HEK293 (cell line): Measurements from ENCODE around the gene SLC38A10.

ENCODE experiments used
- CTCF ChIA-PET: fragments of 350-600 bp; formaldehyde crosslinking; extraction: SDS; loops from one replicate; lab custom pipeline; 2021; ENCODE audit warnings: antibody characterized with exemption; lab: Yijun Ruan, JAX
- POLR2A ChIA-PET: fragments of 300-600 bp; formaldehyde crosslinking; extraction: SDS; loops from one replicate; lab custom pipeline; 2020; ENCODE audit warnings: antibody characterized with exemption, inconsistent platforms; lab: Yijun Ruan, JAX
- H3K27ac ChIP-seq: fragments of 200-500 bp; sonication (Bioruptor generic); 2 replicates; pipeline ENCODE4 v1.5.1; 2014; ENCODE audit warnings: low read depth, low read length, control low read depth, inconsistent platforms; ENCODE audit errors: extremely low read depth
- H3K36me3 ChIP-seq, 2 experiments: fragments of 200-500 bp in 1 of 2; sonication (Bioruptor generic) in 1 of 2; 1 replicate in 1 of 2; 2 replicates in 1 of 2; pipeline ENCODE4 v1.5.1; 2014 to 2017; ENCODE audit warnings: inconsistent platforms in 2 of 2, low read length in 2 of 2; ENCODE audit not compliant: control insufficient read depth in 2 of 2, insufficient read depth in 1 of 2
- H3K4me1 ChIP-seq: fragments of 200-500 bp; sonication (Bioruptor generic); 2 replicates; pipeline ENCODE4 v1.5.1; 2014; ENCODE audit warnings: mild to moderate bottlenecking, low read length, inconsistent platforms; ENCODE audit not compliant: control insufficient read depth, insufficient read depth
- H3K4me3 ChIP-seq: 2 replicates; pipeline ENCODE4 v1.5.1; 2011; ENCODE audit warnings: low read depth, mild to moderate bottlenecking, control low read depth, low read length, moderate library complexity
- H3K9me3 ChIP-seq: fragments of 200-500 bp; sonication (Bioruptor generic); 2 replicates; pipeline ENCODE4 v1.5.1; 2014; ENCODE audit warnings: low read depth, low read length, inconsistent platforms; ENCODE audit not compliant: control insufficient read depth, insufficient read depth
- BCL11A ChIP-seq: fragments of 450-650 bp; formaldehyde crosslinking; IDR thresholded peaks from 2 replicates; pipeline ENCODE4 v1.5.1; 2016; ENCODE audit warnings: low read depth, missing biosample characterization, missing genetic modification characterization
- KLF1 ChIP-seq: fragments of 450-650 bp; formaldehyde crosslinking; IDR thresholded peaks from 2 replicates; pipeline ENCODE4 v1.5.1; 2016; ENCODE audit warnings: missing biosample characterization, missing genetic modification characterization
- MZF1 ChIP-seq: fragments of 450-650 bp; formaldehyde crosslinking; IDR thresholded peaks from 2 replicates; pipeline ENCODE4 v1.5.1; 2017; ENCODE audit warnings: missing biosample characterization, missing genetic modification characterization, borderline replicate concordance
- PRDM2 ChIP-seq: fragments of 450-650 bp; formaldehyde crosslinking; IDR thresholded peaks from 2 replicates; pipeline ENCODE4 v1.5.1; 2016; ENCODE audit warnings: missing biosample characterization, missing genetic modification characterization, borderline replicate concordance
- PRDM6 ChIP-seq: fragments of 450-650 bp; formaldehyde crosslinking; IDR thresholded peaks from 2 replicates; pipeline ENCODE4 v1.5.1; 2017; ENCODE audit warnings: missing biosample characterization, missing genetic modification characterization
- SP2 ChIP-seq: fragments of 450-650 bp; formaldehyde crosslinking; IDR thresholded peaks from 2 replicates; pipeline ENCODE4 v1.5.1; 2016; ENCODE audit warnings: missing biosample characterization, missing genetic modification characterization
- SP3 ChIP-seq: fragments of 450-650 bp; formaldehyde crosslinking; IDR thresholded peaks from 2 replicates; pipeline ENCODE4 v1.5.1; 2016; ENCODE audit warnings: missing biosample characterization, missing genetic modification characterization
- ZBTB8A ChIP-seq: fragments of 450-650 bp; formaldehyde crosslinking; IDR thresholded peaks from 2 replicates; pipeline ENCODE4 v1.5.1; 2016; ENCODE audit warnings: missing biosample characterization, missing genetic modification characterization
- ZFHX2 ChIP-seq: fragments of 450-650 bp; formaldehyde crosslinking; conservative IDR thresholded peaks from 2 replicates; pipeline ENCODE4 v1.5.1; 2016; ENCODE audit warnings: missing biosample characterization, missing genetic modification characterization
- ZNF311 ChIP-seq: fragments of 450-650 bp; formaldehyde crosslinking; IDR thresholded peaks from 2 replicates; pipeline ENCODE4 v1.5.1; 2017; ENCODE audit warnings: missing biosample characterization, missing genetic modification characterization, borderline replicate concordance
- ZNF416 ChIP-seq: fragments of 450-650 bp; formaldehyde crosslinking; IDR thresholded peaks from 2 replicates; pipeline ENCODE4 v1.5.1; 2016; ENCODE audit warnings: missing biosample characterization, missing genetic modification characterization
- ZNF449 ChIP-seq: fragments of 450-650 bp; formaldehyde crosslinking; IDR thresholded peaks from 2 replicates; pipeline ENCODE4 v1.5.1; 2017; ENCODE audit warnings: missing biosample characterization, mild to moderate bottlenecking, missing genetic modification characterization, moderate library complexity
- ZNF510 ChIP-seq: fragments of 450-650 bp; formaldehyde crosslinking; IDR thresholded peaks from 2 replicates; pipeline ENCODE4 v1.5.1; 2018; ENCODE audit warnings: mild to moderate bottlenecking, missing genetic modification characterization, missing biosample characterization; ENCODE audit not compliant: insufficient replicate concordance
- ZNF513 ChIP-seq: fragments of 450-650 bp; IDR thresholded peaks from 2 replicates; pipeline ENCODE4 v1.5.1; 2018; ENCODE audit warnings: missing biosample characterization, missing genetic modification characterization

SLC38A10 gene

GRCh38 chr17:81339191-81339533 lies 44.1 kb upstream of the SLC38A10 start:
- peaks cover 6% of the 10 kb centered on the region for H3K4me1 ChIP-seq
- no peaks in the 10 kb centered on the region for H3K9me3 ChIP-seq
- POLR2A ChIA-PET, result interaction anchor here (0.6 kb wide), 1 partner anchor 56 kb away, joined by 3 read pairs; the partner anchor contains the start of gene BAHCC1
- H3K36me3 ChIP-seq, result no peaks in the 10 kb centered on the region
- H3K27ac ChIP-seq, result 0 out of 2 replicates have a peak overlapping the region, but pooled peaks have one; percentile 32
- H3K4me3 ChIP-seq, result no peak overlapping the region
- TF ChIP-seq ZNF449 (tag by site-specific recombination) (no peak), BCL11A (tag by site-specific recombination) (no peak), SP3 (tag by site-specific recombination) (peak; percentile 60; the same call in 1 of the 2 replicates), ZBTB8A (tag by site-specific recombination) (0 out of 2 replicates have a peak, but pooled peaks have one; percentile 4), MZF1 (tag by site-specific recombination) (no peak), PRDM6 (tag by site-specific recombination) (no peak), SP2 (tag by site-specific recombination) (peak; percentile 58), KLF1 (peak; percentile 69), ZNF513 (tag by site-specific recombination) (peak; percentile 43), ZNF416 (tag by site-specific recombination) (no peak), PRDM2 (tag by site-specific recombination) (no peak), ZNF510 (tag by site-specific recombination) (no peak), ZNF311 (tag by site-specific recombination) (no peak), ZFHX2 (tag by site-specific recombination) (peak; percentile 35)
- CTCF ChIA-PET, result interaction anchor here (1.1 kb wide), 1 partner anchor 22 kb away, joined by 3 read pairs; no protein-coding TSS in a partner anchor
